Spleen (tissue), 11 donors: ENCODE results near the gene SLC6A7. TPM values are rescaled to one million over a fixed set of nuclear protein-coding genes. Genes with fewer than 3 reads are reported as not detected.

ENCODE experiments used
- DNase-seq: peaks from one replicate; pipeline ENCODE4 v3.0.0-alpha.2; 2020
- H3K27ac ChIP-seq, 8 donors: fragments of 200-600 bp; sonication (generic) in 7 of 8; 1 replicate in 4 of 8; 2 replicates in 4 of 8; pipeline versions ENCODE4 v1.5.0 to v1.8.0; 2016 to 2021; ENCODE audit warnings: inconsistent platforms in 4 of 8, mild to moderate bottlenecking in 4 of 8, moderate library complexity in 1 of 8
- H3K27me3 ChIP-seq, 7 donors: fragments of 200-600 bp; sonication (generic) in 6 of 7; replicated peaks in 1 of 7; 1 replicate in 4 of 7; 2 replicates in 3 of 7; pipeline versions ENCODE4 v1.5.0 to v1.8.0; 2016 to 2021; ENCODE audit warnings: inconsistent platforms in 3 of 7, mild to moderate bottlenecking in 1 of 7
- H3K36me3 ChIP-seq, 6 donors: fragments of 200-600 bp; sonication (generic) in 5 of 6; 1 replicate in 4 of 6; 2 replicates in 2 of 6; pipeline versions ENCODE4 v1.5.0 to v1.8.0; 2016 to 2021; ENCODE audit warnings: inconsistent platforms in 2 of 6
- H3K4me1 ChIP-seq, 6 donors: fragments of 200-600 bp; sonication (generic) in 5 of 6; 1 replicate in 3 of 6; 2 replicates in 3 of 6; pipeline versions ENCODE4 v1.5.0 to v1.8.0; 2016 to 2021; ENCODE audit warnings: inconsistent platforms in 3 of 6
- H3K4me3 ChIP-seq, 8 donors: fragments of 200-600 bp; sonication (generic) in 7 of 8; 1 replicate in 4 of 8; 2 replicates in 4 of 8; pipeline versions ENCODE4 v1.5.0 to v1.8.0; 2016 to 2021; ENCODE audit warnings: inconsistent platforms in 4 of 8, mild to moderate bottlenecking in 4 of 8, moderate library complexity in 2 of 8
- H3K9me3 ChIP-seq, 8 donors: fragments of 200-600 bp; sonication (generic) in 7 of 8; 1 replicate in 4 of 8; 2 replicates in 4 of 8; pipeline versions ENCODE4 v1.5.0 to v1.8.0; 2016 to 2021; ENCODE audit warnings: inconsistent platforms in 4 of 8
- POLR2A ChIP-seq, 3 donors: fragments of 450-650 bp; IDR thresholded peaks; one replicate each; pipeline ENCODE4 v1.5.1; 2017; ENCODE audit warnings: antibody characterized with exemption in 3 of 3, mild to moderate bottlenecking in 1 of 3
- POLR2AphosphoS5 ChIP-seq, 3 donors: sonication (generic); formaldehyde crosslinking; IDR thresholded peaks; one replicate each; pipeline ENCODE4 v1.5.1; 2017; ENCODE audit warnings: antibody characterized with exemption in 3 of 3
- WGBS, 5 donors: extraction: QIAGEN DNeasy Blood & Tissue Kit in 3 of 5; methylation state at CpG; one replicate each; pipeline versions ENCODE4 v1.1.5 to v1.1.7; 2013 to 2018; 5-methylcytosine and 5-hydroxymethylcytosine counted together
- intact Hi-C: fragments of 100-400 bp; cut with DNase I; formaldehyde crosslinking; loops from one replicate; pipeline ENCODE4 v1.15.0; 2023; ENCODE audit warnings: low total_unique reads
- polyA plus RNA-seq, 3 donors: library from polyadenylated mRNA; stranded (reverse); fragments of 200-250 nt; gene quantifications; one replicate each; pipeline ENCODE4 v1.2.1, GENCODE V29; 2013
- total RNA-seq, 7 donors: library from RNA; depleted of rRNA in 3 of 7; stranded (reverse); fragments of >200 nt in 3 of 7; fragmentation: NEBNext Ultra II Directional in 4 of 7; extraction: Animal tissue kit (Norgen Biotek cat#: 25700) in 4 of 7; gene quantifications; one replicate each; pipeline versions ENCODE4 v1.1.0 to v1.2.1, GENCODE V29; 2016 to 2021
- TF ChIP-seq, protein P1 (sequence below), 11 experiments: fragments of 200-600 bp in 7 of 11; fragments of 450-650 bp in 4 of 11; sonication (generic) in 4 of 11; IDR thresholded peaks in 8 of 11; conservative IDR thresholded peaks in 3 of 11; 1 replicate in 7 of 11; 2 replicates in 4 of 11; pipeline versions ENCODE4 v1.4.0 to v1.8.0; 2016 to 2021; ENCODE audit warnings: antibody characterized with exemption in 11 of 11, inconsistent platforms in 4 of 11, mild to moderate bottlenecking in 1 of 11
- donor health status: healthy with polysubstance abuse.
- donor health status: DM: no; HTN: no; CAD: no; lungs with moderate emphysema.
- donor health status: DM: no; HTN: no; CAD: no.
- donor health status: Bipolar disorder and iron deficiency.
- donor health status: healthy.
- donor health status: DM: no; HTN: no; CAD: no.
- donor health status: DM: yes; HTN: yes; CAD: no.

SLC6A7 gene
- total and polyA plus RNA-seq, 10 donors, result 0.03 to 0.10 TPM; not detected in 8

DNA sequence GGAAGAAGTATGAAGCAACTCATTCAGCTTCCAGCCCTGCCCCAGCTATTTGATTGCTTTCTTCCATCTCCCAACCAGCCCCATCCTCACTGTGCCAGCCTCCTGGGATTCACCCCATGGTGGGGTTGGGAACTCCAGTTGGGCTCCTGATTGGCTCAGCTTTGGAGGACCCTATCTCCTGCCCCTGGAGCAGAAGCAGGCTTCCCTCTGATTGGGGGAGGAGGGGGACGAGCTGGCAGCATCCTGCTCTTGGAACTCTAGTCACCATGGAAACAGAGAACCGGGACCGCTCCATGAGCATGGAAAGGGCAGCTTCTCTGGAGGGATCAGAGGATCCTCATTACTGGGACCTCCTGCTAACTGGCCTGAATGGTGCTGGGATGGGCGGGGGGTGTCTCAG lies 2.6 kb downstream of the SLC6A7 start:
- no peak overlapping the region for H3K4me3 ChIP-seq
- H3K9me3 ChIP-seq, result no peaks in the 10 kb centered on the region
- peaks cover 0 to 8% (median 3%) of the 10 kb centered on the region in 6 donors for H3K4me1 ChIP-seq
- no peak overlapping the region for H3K27ac ChIP-seq
- no peak for DNase-seq
- WGBS, 5 donors, result 46 to 86% (median 77%) methylated on average over 4 of the region's 4 CpGs
- H3K27me3 ChIP-seq, result peaks cover 0 to 74% (median 23%) of the 10 kb centered on the region in 7 donors
- H3K36me3 ChIP-seq, result no peaks in the 10 kb centered on the region
- TF ChIP-seq POLR2A (IDR thresholded peaks at IDR 0.05) (no peak), POLR2AphosphoS5 (IDR thresholded peaks at IDR 0.05) (no peak)
- TF ChIP-seq, protein P1, sequence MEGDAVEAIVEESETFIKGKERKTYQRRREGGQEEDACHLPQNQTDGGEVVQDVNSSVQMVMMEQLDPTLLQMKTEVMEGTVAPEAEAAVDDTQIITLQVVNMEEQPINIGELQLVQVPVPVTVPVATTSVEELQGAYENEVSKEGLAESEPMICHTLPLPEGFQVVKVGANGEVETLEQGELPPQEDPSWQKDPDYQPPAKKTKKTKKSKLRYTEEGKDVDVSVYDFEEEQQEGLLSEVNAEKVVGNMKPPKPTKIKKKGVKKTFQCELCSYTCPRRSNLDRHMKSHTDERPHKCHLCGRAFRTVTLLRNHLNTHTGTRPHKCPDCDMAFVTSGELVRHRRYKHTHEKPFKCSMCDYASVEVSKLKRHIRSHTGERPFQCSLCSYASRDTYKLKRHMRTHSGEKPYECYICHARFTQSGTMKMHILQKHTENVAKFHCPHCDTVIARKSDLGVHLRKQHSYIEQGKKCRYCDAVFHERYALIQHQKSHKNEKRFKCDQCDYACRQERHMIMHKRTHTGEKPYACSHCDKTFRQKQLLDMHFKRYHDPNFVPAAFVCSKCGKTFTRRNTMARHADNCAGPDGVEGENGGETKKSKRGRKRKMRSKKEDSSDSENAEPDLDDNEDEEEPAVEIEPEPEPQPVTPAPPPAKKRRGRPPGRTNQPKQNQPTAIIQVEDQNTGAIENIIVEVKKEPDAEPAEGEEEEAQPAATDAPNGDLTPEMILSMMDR (IDR thresholded peaks at IDR 0.05 in 8 of 11, conservative IDR thresholded peaks at IDR 0.05 in 3 of 11), result no peak
- intact Hi-C loops, result no loop called here

DNA sequence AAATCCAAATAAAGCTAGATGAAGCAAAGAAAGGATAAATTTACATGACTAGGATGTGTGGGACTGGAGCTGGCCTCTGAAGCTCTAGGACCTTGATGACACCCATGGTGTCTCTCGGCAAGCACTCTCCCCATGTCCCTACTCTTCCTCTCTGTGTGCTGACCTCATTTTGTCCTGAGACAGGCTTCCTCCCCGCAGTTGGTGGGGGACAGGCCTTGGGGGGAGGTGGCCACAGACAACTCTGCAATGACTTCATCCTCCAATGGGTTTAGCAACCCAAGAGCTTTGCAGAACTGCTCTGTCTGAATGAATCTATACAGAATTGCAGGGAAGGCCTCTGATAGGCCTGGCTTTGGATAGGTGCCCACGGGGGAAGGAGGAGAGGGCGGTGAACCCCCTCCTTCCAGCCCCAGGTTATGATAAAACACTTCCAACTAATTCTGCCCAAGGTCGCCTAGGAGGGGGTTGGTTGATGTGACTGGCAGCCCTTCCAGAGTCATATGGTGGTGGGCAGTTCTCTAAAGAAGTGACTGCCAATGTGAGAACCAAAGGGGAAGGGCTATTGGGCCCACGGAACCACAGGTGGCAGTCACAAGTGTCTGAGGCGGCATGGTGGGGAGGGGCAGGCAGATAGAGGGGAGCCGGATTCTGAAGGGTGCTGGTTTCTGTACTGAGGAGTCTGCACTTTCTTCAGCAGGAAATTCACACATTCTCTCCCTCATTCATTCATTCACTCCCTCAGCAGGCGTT lies 6.0 kb downstream of the SLC6A7 start:
- Histone ChIP-seq H3K27me3 (peaks cover 0 to 47% (median 3%) of the 10 kb centered on the region in 7 donors), H3K4me1 (no peaks in the 10 kb centered on the region), H3K9me3 (no peaks in the 10 kb centered on the region), H3K27ac (no peak overlapping the region), H3K4me3 (no peak overlapping the region), H3K36me3 (no peaks in the 10 kb centered on the region)
- 80 to 90% (median 81%) methylated on average over 9 of the region's 9 CpGs for WGBS, 5 donors
- intact Hi-C loops, result no loop called here
- TF ChIP-seq POLR2A (IDR thresholded peaks at IDR 0.05) (no peak), POLR2AphosphoS5 (IDR thresholded peaks at IDR 0.05) (no peak)
- TF ChIP-seq, protein P1 (IDR thresholded peaks at IDR 0.05 in 8 of 11, conservative IDR thresholded peaks at IDR 0.05 in 3 of 11), result no peak
- DNase-seq, result no peak

DNA sequence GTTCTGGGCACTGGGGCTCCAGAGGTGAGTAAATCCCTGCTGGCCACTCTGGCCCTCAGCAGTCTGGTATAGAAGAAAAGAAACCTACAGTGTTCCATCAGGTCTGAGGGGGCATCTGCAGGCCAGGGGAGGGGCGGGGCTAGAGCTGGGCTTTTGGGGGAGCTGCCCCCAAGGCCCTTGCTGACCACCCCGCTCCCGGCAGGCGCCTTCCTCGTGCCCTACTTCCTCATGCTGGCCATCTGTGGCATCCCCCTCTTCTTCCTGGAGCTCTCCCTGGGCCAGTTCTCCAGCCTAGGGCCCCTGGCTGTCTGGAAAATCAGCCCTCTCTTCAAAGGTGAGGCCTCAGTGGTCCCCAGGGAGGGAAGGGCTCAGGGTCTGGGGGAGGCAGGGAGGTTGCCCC lies 6.7 kb downstream of the SLC6A7 start:
- Histone ChIP-seq H3K36me3 (no peaks in the 10 kb centered on the region), H3K27ac (no peak overlapping the region), H3K4me3 (no peak overlapping the region), H3K4me1 (no peaks in the 10 kb centered on the region), H3K27me3 (peaks cover 0 to 42% (median 0%) of the 10 kb centered on the region in 7 donors), H3K9me3 (no peaks in the 10 kb centered on the region)
- no peak for DNase-seq
- no peak for TF ChIP-seq POLR2A (IDR thresholded peaks at IDR 0.05)
- TF ChIP-seq, protein P1 (IDR thresholded peaks at IDR 0.05 in 8 of 11, conservative IDR thresholded peaks at IDR 0.05 in 3 of 11), result no peak
- no peak for TF ChIP-seq POLR2AphosphoS5 (IDR thresholded peaks at IDR 0.05)
- intact Hi-C loops, result no loop called here
- WGBS, 5 donors, result 44 to 63% (median 59%) methylated on average over 5 of the region's 5 CpGs

DNA sequence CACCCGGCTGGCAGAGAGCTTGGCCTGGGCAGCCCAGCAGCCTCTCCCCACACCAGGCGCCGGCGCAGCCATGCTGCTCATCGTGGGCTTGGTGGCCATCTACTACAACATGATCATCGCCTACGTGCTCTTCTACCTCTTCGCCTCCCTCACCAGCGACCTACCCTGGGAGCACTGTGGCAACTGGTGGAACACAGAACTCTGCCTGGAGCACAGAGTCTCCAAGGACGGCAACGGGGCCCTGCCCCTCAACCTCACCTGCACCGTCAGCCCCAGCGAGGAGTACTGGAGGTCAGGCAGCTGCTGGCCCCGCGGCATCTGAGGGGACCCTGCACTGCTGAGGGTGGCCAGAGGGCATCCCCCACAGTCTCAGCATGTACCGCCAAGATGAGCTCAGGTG lies 7.1 kb downstream of the SLC6A7 start:
- no peak overlapping the region for H3K27ac ChIP-seq
- no peaks in the 10 kb centered on the region for H3K36me3 ChIP-seq
- TF ChIP-seq POLR2A (IDR thresholded peaks at IDR 0.05), result no peak
- no peak for TF ChIP-seq POLR2AphosphoS5 (IDR thresholded peaks at IDR 0.05)
- TF ChIP-seq, protein P1 (IDR thresholded peaks at IDR 0.05 in 8 of 11, conservative IDR thresholded peaks at IDR 0.05 in 3 of 11), result no peak
- intact Hi-C loops, result no loop called here
- H3K4me3 ChIP-seq, result no peak overlapping the region
- no peak for DNase-seq
- H3K27me3 ChIP-seq, result peaks cover 0 to 37% (median 0%) of the 10 kb centered on the region in 7 donors
- no peaks in the 10 kb centered on the region for H3K4me1 ChIP-seq
- H3K9me3 ChIP-seq, result no peaks in the 10 kb centered on the region
- WGBS, 5 donors, result 90 to 94% (median 91%) methylated on average over 13 to 16 of the region's 16 CpGs
